K562 (cell line): Measurements from ENCODE around the gene GMDS. TPM values are rescaled to one million over a fixed set of nuclear protein-coding genes. Genes with fewer than 3 reads are reported as not detected.

Source experiments
- BDP1 ChIP-seq: IDR thresholded peaks from 3 replicates; pipeline ENCODE4 v1.6.1; 2011; ENCODE audit not compliant: insufficient read length, insufficient read depth
- DDX20 ChIP-seq: fragments of 450-650 bp; IDR thresholded peaks from 2 replicates; pipeline ENCODE4 v1.6.1; 2016; ENCODE audit warnings: missing genetic modification characterization, low read depth, mild to moderate bottlenecking, missing compliant biosample characterization, moderate library complexity
- FOXK1 ChIP-seq: sonication (generic); formaldehyde crosslinking; IDR thresholded peaks from 2 replicates; pipeline ENCODE4 v1.8.0; 2022; ENCODE audit warnings: missing genetic modification reagents, mild to moderate bottlenecking, borderline replicate concordance
- MLX ChIP-seq, 2 experiments: fragments of 450-650 bp in 1 of 2; sonication (generic) in 1 of 2; formaldehyde crosslinking; conservative IDR thresholded peaks; 2 replicates each; pipeline versions ENCODE4 v1.4.0 to v1.8.1; 2020 to 2022; ENCODE audit warnings: mild to moderate bottlenecking in 1 of 2, missing genetic modification reagents in 1 of 2
- NBN ChIP-seq: fragments of 450-650 bp; IDR thresholded peaks from 2 replicates; pipeline ENCODE4 v1.6.1; 2016; ENCODE audit warnings: low read depth, mild to moderate bottlenecking
- NCOA4 ChIP-seq: fragments of 450-650 bp; IDR thresholded peaks from 2 replicates; pipeline ENCODE4 v1.6.1; 2018; ENCODE audit warnings: mild to moderate bottlenecking; ENCODE audit not compliant: partially characterized antibody
- NR2F6 ChIP-seq: fragments of 450-650 bp; formaldehyde crosslinking; IDR thresholded peaks from 2 replicates; pipeline ENCODE4 v1.4.0; 2020; ENCODE audit warnings: mild to moderate bottlenecking
- SNRNP70 ChIP-seq: fragments of 200-400 bp; formaldehyde crosslinking; optimal IDR thresholded peaks from 2 replicates; pipeline ENCODE3; 2017; ENCODE audit warnings: low read depth, low read length
- polyA plus RNA-seq, 8 experiments: library from polyadenylated mRNA; depleted of rRNA in 4 of 8; stranded (reverse) in 5 of 8; unstranded in 3 of 8; fragments of >200 nt; fragmentation: Nextera tagmentation in 2 of 8; fragmentation: Illumina TruSeq in 1 of 8; extraction: Ambion mirVana in 2 of 8; extraction: Trizol in 1 of 8; gene quantifications; 2 replicates each; pipeline versions ENCODE4 v1.2.1 to v1.2.3, GENCODE V29; 2011 to 2014; ENCODE audit warnings: inconsistent platforms in 1 of 8, missing spikeins in 1 of 8
- total RNA-seq, 7 experiments: library from RNA; depleted of rRNA in 6 of 7; stranded (reverse); fragments of >200 nt in 6 of 7; fragmentation: Illumina TruSeq in 2 of 7; extraction: Trizol in 2 of 7; gene quantifications; 2 replicates each; pipeline versions ENCODE4 v1.2.1 to v1.2.3, GENCODE V29; 2011 to 2021; ENCODE audit warnings: low replicate concordance in 1 of 7
- TF ChIP-seq, protein P1 (sequence below): IDR thresholded peaks from 2 replicates; pipeline ENCODE4 v1.6.1; 2016; ENCODE audit warnings: missing genetic modification characterization, missing compliant biosample characterization
- TF ChIP-seq, protein P2 (sequence below): sonication (generic); formaldehyde crosslinking; IDR thresholded peaks from 2 replicates; pipeline ENCODE4 v1.8.0; 2022; ENCODE audit warnings: mild to moderate bottlenecking, missing genetic modification reagents

The GMDS gene
- total and polyA plus RNA-seq, 9 of the 15 experiments (the other 6 are each of a cell fraction or from before 2014, with no cell fraction given): 0.48 to 31.8 (median 13.4) TPM

DNA sequence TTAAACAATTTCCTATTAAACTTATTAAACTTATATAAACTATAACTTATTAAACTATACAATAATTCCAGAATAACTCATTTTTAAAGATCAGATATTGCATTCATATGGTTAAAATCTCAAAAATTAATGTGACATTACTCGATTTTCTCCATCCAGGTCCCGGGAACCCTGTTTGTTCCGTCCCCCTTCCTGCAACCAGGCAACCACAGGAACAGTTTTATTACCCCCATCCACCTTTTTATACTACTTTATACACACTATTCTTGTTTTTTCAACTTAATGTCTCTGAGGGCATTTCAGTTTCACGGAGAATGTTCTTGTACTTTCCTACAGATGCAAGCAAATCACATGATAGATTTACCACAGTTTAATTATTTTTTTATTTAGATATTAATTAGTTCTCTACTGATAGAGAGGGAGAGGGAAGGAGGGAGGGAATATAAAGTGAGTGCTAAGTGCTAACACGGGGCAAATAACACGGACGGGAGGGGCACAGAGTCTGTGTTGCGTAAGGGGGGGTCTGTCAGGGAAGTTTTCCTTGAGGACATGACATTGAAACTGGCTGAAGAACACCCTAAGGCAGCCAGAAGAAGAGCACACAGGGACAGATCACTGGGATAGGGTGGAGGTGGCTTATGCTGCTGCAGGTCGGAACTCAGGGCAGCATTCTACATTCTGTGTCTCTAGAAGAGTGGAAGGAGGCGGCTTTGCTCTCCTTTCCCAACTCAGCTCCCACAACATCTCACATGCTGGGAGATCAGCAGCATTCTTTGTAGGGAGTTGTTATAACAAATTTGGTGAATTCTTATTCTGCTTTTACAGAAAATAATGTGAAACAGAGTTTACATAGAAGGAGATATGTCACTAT, 410.5 kb downstream of the GMDS start (continued):
- TF ChIP-seq, protein P1, sequence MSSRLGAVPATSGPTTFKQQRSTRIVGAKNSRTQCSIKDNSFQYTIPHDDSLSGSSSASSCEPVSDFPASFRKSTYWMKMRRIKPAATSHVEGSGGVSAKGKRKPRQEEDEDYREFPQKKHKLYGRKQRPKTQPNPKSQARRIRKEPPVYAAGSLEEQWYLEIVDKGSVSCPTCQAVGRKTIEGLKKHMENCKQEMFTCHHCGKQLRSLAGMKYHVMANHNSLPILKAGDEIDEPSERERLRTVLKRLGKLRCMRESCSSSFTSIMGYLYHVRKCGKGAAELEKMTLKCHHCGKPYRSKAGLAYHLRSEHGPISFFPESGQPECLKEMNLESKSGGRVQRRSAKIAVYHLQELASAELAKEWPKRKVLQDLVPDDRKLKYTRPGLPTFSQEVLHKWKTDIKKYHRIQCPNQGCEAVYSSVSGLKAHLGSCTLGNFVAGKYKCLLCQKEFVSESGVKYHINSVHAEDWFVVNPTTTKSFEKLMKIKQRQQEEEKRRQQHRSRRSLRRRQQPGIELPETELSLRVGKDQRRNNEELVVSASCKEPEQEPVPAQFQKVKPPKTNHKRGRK (tag): no peak
- TF ChIP-seq BDP1 (no peak), SNRNP70 (no peak), NR2F6 (CRISPR knock-in tag) (no peak), FOXK1 (CRISPR knock-in tag) (no peak), NCOA4 (no peak), DDX20 (tag) (no peak), MLX (CRISPR knock-in tag; conservative IDR thresholded peaks at IDR 0.05) (no peak), NBN (no peak)
- TF ChIP-seq, protein P2, sequence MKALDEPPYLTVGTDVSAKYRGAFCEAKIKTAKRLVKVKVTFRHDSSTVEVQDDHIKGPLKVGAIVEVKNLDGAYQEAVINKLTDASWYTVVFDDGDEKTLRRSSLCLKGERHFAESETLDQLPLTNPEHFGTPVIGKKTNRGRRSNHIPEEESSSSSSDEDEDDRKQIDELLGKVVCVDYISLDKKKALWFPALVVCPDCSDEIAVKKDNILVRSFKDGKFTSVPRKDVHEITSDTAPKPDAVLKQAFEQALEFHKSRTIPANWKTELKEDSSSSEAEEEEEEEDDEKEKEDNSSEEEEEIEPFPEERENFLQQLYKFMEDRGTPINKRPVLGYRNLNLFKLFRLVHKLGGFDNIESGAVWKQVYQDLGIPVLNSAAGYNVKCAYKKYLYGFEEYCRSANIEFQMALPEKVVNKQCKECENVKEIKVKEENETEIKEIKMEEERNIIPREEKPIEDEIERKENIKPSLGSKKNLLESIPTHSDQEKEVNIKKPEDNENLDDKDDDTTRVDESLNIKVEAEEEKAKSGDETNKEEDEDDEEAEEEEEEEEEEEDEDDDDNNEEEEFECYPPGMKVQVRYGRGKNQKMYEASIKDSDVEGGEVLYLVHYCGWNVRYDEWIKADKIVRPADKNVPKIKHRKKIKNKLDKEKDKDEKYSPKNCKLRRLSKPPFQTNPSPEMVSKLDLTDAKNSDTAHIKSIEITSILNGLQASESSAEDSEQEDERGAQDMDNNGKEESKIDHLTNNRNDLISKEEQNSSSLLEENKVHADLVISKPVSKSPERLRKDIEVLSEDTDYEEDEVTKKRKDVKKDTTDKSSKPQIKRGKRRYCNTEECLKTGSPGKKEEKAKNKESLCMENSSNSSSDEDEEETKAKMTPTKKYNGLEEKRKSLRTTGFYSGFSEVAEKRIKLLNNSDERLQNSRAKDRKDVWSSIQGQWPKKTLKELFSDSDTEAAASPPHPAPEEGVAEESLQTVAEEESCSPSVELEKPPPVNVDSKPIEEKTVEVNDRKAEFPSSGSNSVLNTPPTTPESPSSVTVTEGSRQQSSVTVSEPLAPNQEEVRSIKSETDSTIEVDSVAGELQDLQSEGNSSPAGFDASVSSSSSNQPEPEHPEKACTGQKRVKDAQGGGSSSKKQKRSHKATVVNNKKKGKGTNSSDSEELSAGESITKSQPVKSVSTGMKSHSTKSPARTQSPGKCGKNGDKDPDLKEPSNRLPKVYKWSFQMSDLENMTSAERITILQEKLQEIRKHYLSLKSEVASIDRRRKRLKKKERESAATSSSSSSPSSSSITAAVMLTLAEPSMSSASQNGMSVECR: no peak
